ENCODE data around the gene USP17L29. TPM values are rescaled to one million over a fixed set of nuclear protein-coding genes. Genes with fewer than 3 reads are reported as not detected.
"Not testable (repeated sequence)": the region's sequence is repeated elsewhere in the genome, so short reads cannot be mapped to it uniquely, and the experiment has no call there.

USP17L29 gene, protein sequence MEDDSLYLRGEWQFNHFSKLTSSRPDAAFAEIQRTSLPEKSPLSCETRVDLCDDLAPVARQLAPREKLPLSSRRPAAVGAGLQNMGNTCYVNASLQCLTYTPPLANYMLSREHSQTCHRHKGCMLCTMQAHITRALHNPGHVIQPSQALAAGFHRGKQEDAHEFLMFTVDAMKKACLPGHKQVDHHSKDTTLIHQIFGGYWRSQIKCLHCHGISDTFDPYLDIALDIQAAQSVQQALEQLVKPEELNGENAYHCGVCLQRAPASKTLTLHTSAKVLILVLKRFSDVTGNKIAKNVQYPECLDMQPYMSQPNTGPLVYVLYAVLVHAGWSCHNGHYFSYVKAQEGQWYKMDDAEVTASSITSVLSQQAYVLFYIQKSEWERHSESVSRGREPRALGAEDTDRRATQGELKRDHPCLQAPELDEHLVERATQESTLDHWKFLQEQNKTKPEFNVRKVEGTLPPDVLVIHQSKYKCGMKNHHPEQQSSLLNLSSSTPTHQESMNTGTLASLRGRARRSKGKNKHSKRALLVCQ
- total RNA-seq: not detected

DNA sequence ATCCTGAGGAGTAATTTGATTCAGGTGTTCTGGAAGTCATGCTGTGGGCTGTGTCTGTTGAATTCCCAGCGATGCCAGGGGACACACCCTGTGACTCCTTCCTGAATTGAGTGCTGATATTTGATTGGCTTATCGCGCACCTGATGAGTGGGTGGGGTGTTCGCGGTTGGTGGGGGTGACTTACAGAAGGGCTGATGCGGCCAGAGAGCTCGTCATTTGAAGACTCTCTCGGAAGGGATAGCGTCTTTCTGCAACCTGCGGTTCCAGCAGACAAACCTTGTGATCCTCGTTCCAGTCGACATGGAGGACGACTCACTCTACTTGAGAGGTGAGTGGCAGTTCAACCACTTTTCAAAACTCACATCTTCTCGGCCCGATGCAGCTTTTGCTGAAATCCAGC lies at the start of gene USP17L29:
TSS of gene USP17L29 (plus strand) at position 301 of the 400 bp plus-strand sequence. CDS start at position 301, 0 bp downstream.
- H3K9me3 Mint-ChIP-seq (ENCODE audit: low read depth); H3K27ac Mint-ChIP-seq; H3K4me1 Mint-ChIP-seq; DNase-seq; H3K36me3 Mint-ChIP-seq (ENCODE audit: low read depth); ATAC-seq; CTCF ChIA-PET; intact Hi-C loops (cut with DNase I, micrococcal nuclease); POLR2A ChIA-PET; H3K4me3 Mint-ChIP-seq; H3K27me3 Mint-ChIP-seq: not testable (repeated sequence)

DNA sequence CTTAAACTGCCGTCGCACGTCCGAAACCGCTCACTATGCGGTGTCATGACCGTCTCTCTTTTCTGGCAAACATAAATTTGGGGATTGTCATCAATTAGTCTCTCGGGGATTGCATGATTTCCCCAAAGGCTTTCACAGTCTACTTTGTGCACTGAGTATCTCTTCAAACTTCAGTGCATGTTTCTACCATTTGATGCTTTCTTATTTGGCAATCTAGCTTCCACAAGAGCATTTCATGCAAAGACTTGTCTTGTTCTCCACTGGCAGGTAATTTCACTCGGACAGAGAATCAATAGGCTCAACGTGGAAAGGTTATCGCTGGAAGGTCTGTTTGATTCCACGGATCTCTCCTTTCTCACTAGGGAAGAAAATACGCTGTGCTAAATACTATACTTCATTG lies 29.2 kb upstream of the USP17L29 start:
- ATAC-seq; H3K4me1 Mint-ChIP-seq; CTCF ChIA-PET; H3K36me3 Mint-ChIP-seq (ENCODE audit: low read depth); DNase-seq; H3K27me3 Mint-ChIP-seq; intact Hi-C loops (cut with DNase I, micrococcal nuclease); H3K9me3 Mint-ChIP-seq (ENCODE audit: low read depth); H3K4me3 Mint-ChIP-seq; POLR2A ChIA-PET; H3K27ac Mint-ChIP-seq: not testable (repeated sequence)

DNA sequence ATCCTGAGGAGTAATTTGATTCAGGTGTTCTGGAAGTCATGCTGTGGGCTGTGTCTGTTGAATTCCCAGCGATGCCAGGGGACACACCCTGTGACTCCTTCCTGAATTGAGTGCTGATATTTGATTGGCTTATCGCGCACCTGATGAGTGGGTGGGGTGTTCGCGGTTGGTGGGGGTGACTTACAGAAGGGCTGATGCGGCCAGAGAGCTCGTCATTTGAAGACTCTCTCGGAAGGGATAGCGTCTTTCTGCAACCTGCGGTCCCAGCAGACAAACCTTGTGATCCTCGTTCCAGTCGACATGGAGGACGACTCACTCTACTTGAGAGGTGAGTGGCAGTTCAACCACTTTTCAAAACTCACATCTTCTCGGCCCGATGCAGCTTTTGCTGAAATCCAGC lies 28.6 kb upstream of the USP17L29 start, which contains the start of gene USP17L24:
TSS of gene USP17L24 (plus strand) at position 301 of the 400 bp plus-strand sequence. CDS start at position 301, 0 bp downstream.
- ATAC-seq; H3K9me3 Mint-ChIP-seq (ENCODE audit: low read depth): not testable (repeated sequence)

DNA sequence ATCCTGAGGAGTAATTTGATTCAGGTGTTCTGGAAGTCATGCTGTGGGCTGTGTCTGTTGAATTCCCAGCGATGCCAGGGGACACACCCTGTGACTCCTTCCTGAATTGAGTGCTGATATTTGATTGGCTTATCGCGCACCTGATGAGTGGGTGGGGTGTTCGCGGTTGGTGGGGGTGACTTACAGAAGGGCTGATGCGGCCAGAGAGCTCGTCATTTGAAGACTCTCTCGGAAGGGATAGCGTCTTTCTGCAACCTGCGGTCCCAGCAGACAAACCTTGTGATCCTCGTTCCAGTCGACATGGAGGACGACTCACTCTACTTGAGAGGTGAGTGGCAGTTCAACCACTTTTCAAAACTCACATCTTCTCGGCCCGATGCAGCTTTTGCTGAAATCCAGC lies 23.8 kb upstream of the USP17L29 start, which contains the start of gene USP17L25:
TSS of gene USP17L25 (plus strand) at position 301 of the 400 bp plus-strand sequence. CDS start at position 301, 0 bp downstream.
- ATAC-seq; H3K4me1 Mint-ChIP-seq; H3K9me3 Mint-ChIP-seq (ENCODE audit: low read depth); POLR2A ChIA-PET; H3K4me3 Mint-ChIP-seq; H3K36me3 Mint-ChIP-seq (ENCODE audit: low read depth); H3K27me3 Mint-ChIP-seq; CTCF ChIA-PET; DNase-seq; H3K27ac Mint-ChIP-seq; intact Hi-C loops (cut with DNase I, micrococcal nuclease): not testable (repeated sequence)

More for the DNA sequence above, 28.6 kb upstream of the USP17L29 start, which contains the start of gene USP17L24:
- H3K36me3 Mint-ChIP-seq (ENCODE audit: low read depth); CTCF ChIA-PET; POLR2A ChIA-PET; H3K27ac Mint-ChIP-seq; DNase-seq; H3K4me3 Mint-ChIP-seq; H3K4me1 Mint-ChIP-seq; H3K27me3 Mint-ChIP-seq; intact Hi-C loops (cut with DNase I, micrococcal nuclease): not testable (repeated sequence)

DNA sequence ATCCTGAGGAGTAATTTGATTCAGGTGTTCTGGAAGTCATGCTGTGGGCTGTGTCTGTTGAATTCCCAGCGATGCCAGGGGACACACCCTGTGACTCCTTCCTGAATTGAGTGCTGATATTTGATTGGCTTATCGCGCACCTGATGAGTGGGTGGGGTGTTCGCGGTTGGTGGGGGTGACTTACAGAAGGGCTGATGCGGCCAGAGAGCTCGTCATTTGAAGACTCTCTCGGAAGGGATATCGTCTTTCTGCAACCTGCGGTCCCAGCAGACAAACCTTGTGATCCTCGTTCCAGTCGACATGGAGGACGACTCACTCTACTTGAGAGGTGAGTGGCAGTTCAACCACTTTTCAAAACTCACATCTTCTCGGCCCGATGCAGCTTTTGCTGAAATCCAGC lies 19.1 kb upstream of the USP17L29 start, which contains the start of gene USP17L26:
TSS of gene USP17L26 (plus strand) at position 301 of the 400 bp plus-strand sequence. CDS start at position 301, 0 bp downstream.
- H3K36me3 Mint-ChIP-seq (ENCODE audit: low read depth); H3K9me3 Mint-ChIP-seq (ENCODE audit: low read depth); H3K4me3 Mint-ChIP-seq; ATAC-seq; H3K4me1 Mint-ChIP-seq; CTCF ChIA-PET; POLR2A ChIA-PET; H3K27ac Mint-ChIP-seq; DNase-seq; intact Hi-C loops (cut with DNase I, micrococcal nuclease); H3K27me3 Mint-ChIP-seq: not testable (repeated sequence)

DNA sequence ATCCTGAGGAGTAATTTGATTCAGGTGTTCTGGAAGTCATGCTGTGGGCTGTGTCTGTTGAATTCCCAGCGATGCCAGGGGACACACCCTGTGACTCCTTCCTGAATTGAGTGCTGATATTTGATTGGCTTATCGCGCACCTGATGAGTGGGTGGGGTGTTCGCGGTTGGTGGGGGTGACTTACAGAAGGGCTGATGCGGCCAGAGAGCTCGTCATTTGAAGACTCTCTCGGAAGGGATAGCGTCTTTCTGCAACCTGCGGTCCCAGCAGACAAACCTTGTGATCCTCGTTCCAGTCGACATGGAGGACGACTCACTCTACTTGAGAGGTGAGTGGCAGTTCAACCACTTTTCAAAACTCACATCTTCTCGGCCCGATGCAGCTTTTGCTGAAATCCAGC lies 14.3 kb upstream of the USP17L29 start, which contains the start of gene USP17L5:
TSS of gene USP17L5 (plus strand) at position 301 of the 400 bp plus-strand sequence. CDS start at position 301, 0 bp downstream.
- H3K36me3 Mint-ChIP-seq (ENCODE audit: low read depth); CTCF ChIA-PET; H3K4me3 Mint-ChIP-seq; POLR2A ChIA-PET; H3K27me3 Mint-ChIP-seq; H3K27ac Mint-ChIP-seq; ATAC-seq; DNase-seq; intact Hi-C loops (cut with DNase I, micrococcal nuclease); H3K9me3 Mint-ChIP-seq (ENCODE audit: low read depth); H3K4me1 Mint-ChIP-seq: not testable (repeated sequence)

DNA sequence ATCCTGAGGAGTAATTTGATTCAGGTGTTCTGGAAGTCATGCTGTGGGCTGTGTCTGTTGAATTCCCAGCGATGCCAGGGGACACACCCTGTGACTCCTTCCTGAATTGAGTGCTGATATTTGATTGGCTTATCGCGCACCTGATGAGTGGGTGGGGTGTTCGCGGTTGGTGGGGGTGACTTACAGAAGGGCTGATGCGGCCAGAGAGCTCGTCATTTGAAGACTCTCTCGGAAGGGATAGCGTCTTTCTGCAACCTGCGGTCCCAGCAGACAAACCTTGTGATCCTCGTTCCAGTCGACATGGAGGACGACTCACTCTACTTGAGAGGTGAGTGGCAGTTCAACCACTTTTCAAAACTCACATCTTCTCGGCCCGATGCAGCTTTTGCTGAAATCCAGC lies 9.6 kb upstream of the USP17L29 start, which contains the start of gene USP17L27:
TSS of gene USP17L27 (plus strand) at position 301 of the 400 bp plus-strand sequence. CDS start at position 301, 0 bp downstream.
- intact Hi-C loops (cut with DNase I, micrococcal nuclease); H3K4me1 Mint-ChIP-seq; H3K4me3 Mint-ChIP-seq; H3K36me3 Mint-ChIP-seq (ENCODE audit: low read depth); POLR2A ChIA-PET; DNase-seq; CTCF ChIA-PET; ATAC-seq; H3K27ac Mint-ChIP-seq; H3K27me3 Mint-ChIP-seq; H3K9me3 Mint-ChIP-seq (ENCODE audit: low read depth): not testable (repeated sequence)

DNA sequence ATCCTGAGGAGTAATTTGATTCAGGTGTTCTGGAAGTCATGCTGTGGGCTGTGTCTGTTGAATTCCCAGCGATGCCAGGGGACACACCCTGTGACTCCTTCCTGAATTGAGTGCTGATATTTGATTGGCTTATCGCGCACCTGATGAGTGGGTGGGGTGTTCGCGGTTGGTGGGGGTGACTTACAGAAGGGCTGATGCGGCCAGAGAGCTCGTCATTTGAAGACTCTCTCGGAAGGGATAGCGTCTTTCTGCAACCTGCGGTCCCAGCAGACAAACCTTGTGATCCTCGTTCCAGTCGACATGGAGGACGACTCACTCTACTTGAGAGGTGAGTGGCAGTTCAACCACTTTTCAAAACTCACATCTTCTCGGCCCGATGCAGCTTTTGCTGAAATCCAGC lies 4.8 kb upstream of the USP17L29 start, which contains the start of gene USP17L28:
TSS of gene USP17L28 (plus strand) at position 301 of the 400 bp plus-strand sequence. CDS start at position 301, 0 bp downstream.
- H3K4me3 Mint-ChIP-seq; POLR2A ChIA-PET; H3K36me3 Mint-ChIP-seq (ENCODE audit: low read depth); H3K9me3 Mint-ChIP-seq (ENCODE audit: low read depth); CTCF ChIA-PET; H3K27ac Mint-ChIP-seq; H3K27me3 Mint-ChIP-seq; ATAC-seq; intact Hi-C loops (cut with DNase I, micrococcal nuclease); DNase-seq; H3K4me1 Mint-ChIP-seq: not testable (repeated sequence)

DNA sequence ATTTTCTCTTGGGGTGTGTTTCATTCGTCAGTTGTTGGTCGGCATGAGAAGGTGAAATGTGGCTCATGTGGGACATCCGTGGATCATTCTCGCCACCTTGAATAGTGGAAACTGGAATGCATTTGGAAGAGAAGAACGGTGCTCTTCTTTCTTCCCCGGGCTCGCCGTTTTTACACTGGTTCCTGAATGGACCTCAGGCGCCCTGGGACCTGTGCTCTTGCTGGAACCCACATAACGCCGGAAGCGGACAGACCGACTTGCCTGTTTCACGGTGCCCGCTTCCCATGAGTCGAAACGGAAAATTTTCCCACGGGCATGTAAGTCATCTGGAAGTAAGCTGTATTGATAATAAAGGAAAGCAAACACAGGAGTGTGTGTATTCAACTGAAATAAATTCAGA lies 2.6 kb upstream of the USP17L29 start:
- H3K9me3 Mint-ChIP-seq (ENCODE audit: low read depth); H3K4me3 Mint-ChIP-seq; H3K27me3 Mint-ChIP-seq; DNase-seq; H3K27ac Mint-ChIP-seq; POLR2A ChIA-PET; CTCF ChIA-PET; H3K36me3 Mint-ChIP-seq (ENCODE audit: low read depth); intact Hi-C loops (cut with DNase I, micrococcal nuclease); H3K4me1 Mint-ChIP-seq; ATAC-seq: not testable (repeated sequence)

DNA sequence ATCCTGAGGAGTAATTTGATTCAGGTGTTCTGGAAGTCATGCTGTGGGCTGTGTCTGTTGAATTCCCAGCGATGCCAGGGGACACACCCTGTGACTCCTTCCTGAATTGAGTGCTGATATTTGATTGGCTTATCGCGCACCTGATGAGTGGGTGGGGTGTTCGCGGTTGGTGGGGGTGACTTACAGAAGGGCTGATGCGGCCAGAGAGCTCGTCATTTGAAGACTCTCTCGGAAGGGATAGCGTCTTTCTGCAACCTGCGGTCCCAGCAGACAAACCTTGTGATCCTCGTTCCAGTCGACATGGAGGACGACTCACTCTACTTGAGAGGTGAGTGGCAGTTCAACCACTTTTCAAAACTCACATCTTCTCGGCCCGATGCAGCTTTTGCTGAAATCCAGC lies 9.4 kb downstream of the USP17L29 start, which contains the start of gene USP17L30:
TSS of gene USP17L30 (plus strand) at position 301 of the 400 bp plus-strand sequence. CDS start at position 301, 0 bp downstream.
- POLR2A ChIA-PET; ATAC-seq; CTCF ChIA-PET; H3K9me3 Mint-ChIP-seq (ENCODE audit: low read depth); H3K36me3 Mint-ChIP-seq (ENCODE audit: low read depth); H3K27me3 Mint-ChIP-seq; H3K27ac Mint-ChIP-seq; H3K4me3 Mint-ChIP-seq; intact Hi-C loops (cut with DNase I, micrococcal nuclease); H3K4me1 Mint-ChIP-seq; DNase-seq: not testable (repeated sequence)

DNA sequence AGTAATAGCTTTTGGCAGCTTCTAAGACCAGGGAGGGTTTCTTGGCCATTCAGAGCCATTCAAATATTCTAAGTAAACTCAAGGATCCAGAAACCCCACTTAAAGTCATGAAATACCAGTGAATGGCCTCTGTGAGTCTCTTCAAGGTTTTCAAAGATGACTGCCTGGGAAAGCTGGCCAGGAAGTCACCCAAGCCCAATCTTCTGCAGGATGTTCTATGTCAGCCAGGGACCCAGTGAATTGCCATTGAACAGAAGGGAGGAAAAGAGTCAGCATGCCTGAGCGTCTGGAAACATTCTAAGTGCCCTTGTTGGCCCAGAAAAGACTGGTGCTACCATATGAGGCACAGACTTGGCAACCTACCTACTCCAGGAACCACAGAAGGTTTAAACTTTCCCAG lies 26.4 kb downstream of the USP17L29 start:
- H3K4me1 Mint-ChIP-seq; H3K4me3 Mint-ChIP-seq; intact Hi-C loops (cut with DNase I, micrococcal nuclease); H3K27me3 Mint-ChIP-seq; H3K27ac Mint-ChIP-seq; H3K9me3 Mint-ChIP-seq (ENCODE audit: low read depth); DNase-seq; POLR2A ChIA-PET; H3K36me3 Mint-ChIP-seq (ENCODE audit: low read depth); CTCF ChIA-PET; ATAC-seq: not testable (repeated sequence)
